T-helper 1 cell treated with Interleukin-12 subunit alpha and Interleukin-12 subunit beta and Interleukin-4 antibody, amounts not matched to agents 30 μg/mL and 1 μg/mL, for 36 hours (primary cell): ENCODE results near the gene SHKBP1.
A peak's percentile ranks its signal among the peaks of the same experiment; 100 is the strongest.
"Not testable (repeated sequence)": the region's sequence is repeated elsewhere in the genome, so short reads cannot be mapped to it uniquely, and the experiment has no call there.

Experiments used
- H3K27ac Mint-ChIP-seq: one replicate; pipeline ENCODE4 v1.8.0; 2021; ENCODE audit warnings: mild to moderate bottlenecking, mixed read lengths
- H3K27me3 Mint-ChIP-seq: one replicate; pipeline ENCODE4 v1.8.0; 2021; ENCODE audit warnings: low read depth, mixed read lengths
- H3K36me3 Mint-ChIP-seq: one replicate; pipeline ENCODE4 v1.8.0; 2021; ENCODE audit warnings: low read depth, mixed read lengths
- H3K4me1 Mint-ChIP-seq: one replicate; pipeline ENCODE4 v1.8.0; 2021; ENCODE audit warnings: low read depth, mixed read lengths
- H3K4me3 Mint-ChIP-seq: one replicate; pipeline ENCODE4 v1.8.0; 2021; ENCODE audit warnings: mild to moderate bottlenecking, moderate library complexity, mixed read lengths
- H3K9me3 Mint-ChIP-seq: one replicate; pipeline ENCODE4 v1.8.0; 2021; ENCODE audit warnings: mixed read lengths

The SHKBP1 gene

GRCh38 chr19:40586611-40587010 is 9.9 kb downstream of the SHKBP1 start:
- peak overlapping the region; percentile 85 for H3K27ac Mint-ChIP-seq
- H3K4me3 Mint-ChIP-seq = peak overlapping the region; percentile 43
- H3K9me3 Mint-ChIP-seq = no peaks in the 10 kb centered on the region
- H3K4me1 Mint-ChIP-seq = peaks cover 10% of the 10 kb centered on the region
- H3K36me3 Mint-ChIP-seq = peaks cover 37% of the 10 kb centered on the region
- no peaks in the 10 kb centered on the region for H3K27me3 Mint-ChIP-seq

- Mint-ChIP-seq H3K9me3 (no peaks in the 10 kb centered on the region), H3K27ac (peak overlapping the region; percentile 10), H3K4me3 (no peak overlapping the region), H3K36me3 (peaks cover 33% of the 10 kb centered on the region), H3K4me1 (peaks cover 8% of the 10 kb centered on the region), H3K27me3 (no peaks in the 10 kb centered on the region)
Observed at GRCh38 chr19:40588110-40588854, 11.6 kb downstream of the SHKBP1 start.

- H3K27ac Mint-ChIP-seq = no peak overlapping the region
- peaks cover 8% of the 10 kb centered on the region for H3K4me1 Mint-ChIP-seq
- H3K4me3 Mint-ChIP-seq = no peak overlapping the region
- H3K27me3 Mint-ChIP-seq = no peaks in the 10 kb centered on the region
- H3K9me3 Mint-ChIP-seq = no peaks in the 10 kb centered on the region
- H3K36me3 Mint-ChIP-seq = peaks cover 31% of the 10 kb centered on the region
Observed at GRCh38 chr19:40588926-40589569, 12.4 kb downstream of the SHKBP1 start.

GRCh38 chr19:40589591-40590429 is 13.1 kb downstream of the SHKBP1 start:
- peaks cover 27% of the 10 kb centered on the region for H3K36me3 Mint-ChIP-seq
- no peaks in the 10 kb centered on the region for H3K9me3 Mint-ChIP-seq
- H3K4me1 Mint-ChIP-seq = peaks cover 16% of the 10 kb centered on the region
- no peak overlapping the region for H3K4me3 Mint-ChIP-seq
- peaks cover 2% of the 10 kb centered on the region for H3K27me3 Mint-ChIP-seq
- H3K27ac Mint-ChIP-seq = peak overlapping the region; percentile 31

- peaks cover 18% of the 10 kb centered on the region for H3K4me1 Mint-ChIP-seq
- no peak overlapping the region for H3K4me3 Mint-ChIP-seq
- peaks cover 11% of the 10 kb centered on the region for H3K27me3 Mint-ChIP-seq
- H3K9me3 Mint-ChIP-seq = no peaks in the 10 kb centered on the region
- H3K36me3 Mint-ChIP-seq = peaks cover 26% of the 10 kb centered on the region
- no peak overlapping the region for H3K27ac Mint-ChIP-seq
Observed at GRCh38 chr19:40590464-40591265, 14.0 kb downstream of the SHKBP1 start.

- Mint-ChIP-seq H3K27me3 (peaks cover 20% of the 10 kb centered on the region), H3K4me1 (peaks cover 15% of the 10 kb centered on the region)
- not testable (repeated sequence) for H3K9me3 Mint-ChIP-seq
Observed at GRCh38 chr19:40591724-40592123, 15.1 kb downstream of the SHKBP1 start.

GRCh38 chr19:40592170-40592569 is 15.5 kb downstream of the SHKBP1 start:
- no peaks in the 10 kb centered on the region for H3K9me3 Mint-ChIP-seq

More at GRCh38 chr19:40591724-40592123, 15.1 kb downstream of the SHKBP1 start:
- not testable (repeated sequence) for H3K4me3 Mint-ChIP-seq, H3K27ac Mint-ChIP-seq
- H3K36me3 Mint-ChIP-seq = peaks cover 18% of the 10 kb centered on the region

GRCh38 chr19:40594255-40594654 is 17.6 kb downstream of the SHKBP1 start:
- Mint-ChIP-seq H3K4me1 (peaks cover 21% of the 10 kb centered on the region), H3K27ac (no peak overlapping the region), H3K4me3 (no peak overlapping the region), H3K9me3 (no peaks in the 10 kb centered on the region), H3K27me3 (peaks cover 39% of the 10 kb centered on the region), H3K36me3 (peaks cover 9% of the 10 kb centered on the region)

More at GRCh38 chr19:40592170-40592569, 15.5 kb downstream of the SHKBP1 start:
- Mint-ChIP-seq H3K4me1 (peaks cover 15% of the 10 kb centered on the region), H3K27me3 (peaks cover 22% of the 10 kb centered on the region), H3K36me3 (peaks cover 15% of the 10 kb centered on the region), H3K4me3 (no peak overlapping the region), H3K27ac (peak overlapping the region; percentile 6)

GRCh38 chr19:40594657-40595091 is 18.0 kb downstream of the SHKBP1 start:
- Mint-ChIP-seq H3K4me3 (no peak overlapping the region), H3K4me1 (peaks cover 23% of the 10 kb centered on the region), H3K9me3 (no peaks in the 10 kb centered on the region)

GRCh38 chr19:40596608-40597328 is 20.1 kb downstream of the SHKBP1 start:
- Mint-ChIP-seq H3K4me1 (peaks cover 33% of the 10 kb centered on the region), H3K36me3 (peaks cover 5% of the 10 kb centered on the region), H3K27me3 (peaks cover 56% of the 10 kb centered on the region), H3K9me3 (no peaks in the 10 kb centered on the region), H3K4me3 (no peak overlapping the region), H3K27ac (no peak overlapping the region)

More at GRCh38 chr19:40594657-40595091, 18.0 kb downstream of the SHKBP1 start:
- peaks cover 44% of the 10 kb centered on the region for H3K27me3 Mint-ChIP-seq
- H3K36me3 Mint-ChIP-seq = peaks cover 6% of the 10 kb centered on the region
- no peak overlapping the region for H3K27ac Mint-ChIP-seq

GRCh38 chr19:40597329-40597838 is 20.7 kb downstream of the SHKBP1 start:
- H3K36me3 Mint-ChIP-seq = peaks cover 2% of the 10 kb centered on the region
- no peak overlapping the region for H3K4me3 Mint-ChIP-seq
- H3K4me1 Mint-ChIP-seq = peaks cover 37% of the 10 kb centered on the region
- H3K27ac Mint-ChIP-seq = peak overlapping the region; percentile 26
- H3K27me3 Mint-ChIP-seq = peaks cover 60% of the 10 kb centered on the region
- H3K9me3 Mint-ChIP-seq = no peaks in the 10 kb centered on the region

- no peaks in the 10 kb centered on the region for H3K9me3 Mint-ChIP-seq
- peaks cover 65% of the 10 kb centered on the region for H3K27me3 Mint-ChIP-seq
- peak overlapping the region; percentile 3 for H3K4me3 Mint-ChIP-seq
- H3K27ac Mint-ChIP-seq = no peak overlapping the region
- H3K36me3 Mint-ChIP-seq = peaks cover 2% of the 10 kb centered on the region
- peaks cover 42% of the 10 kb centered on the region for H3K4me1 Mint-ChIP-seq
Observed at GRCh38 chr19:40598121-40598917, 21.6 kb downstream of the SHKBP1 start.
